CD4-positive, alpha-beta T cell (primary cell): ENCODE data around the gene PSMC5. TPM values are rescaled to one million over a fixed set of nuclear protein-coding genes. Genes with fewer than 3 reads are reported as not detected.

Experiments
- ATAC-seq: fragments of 200-7000 bp; cut with Tn5 transposase; one replicate; pipeline ENCODE4 v1.10.0; 2022; ENCODE audit warnings: mild to moderate bottlenecking; ENCODE audit not compliant: poor library complexity
- CTCF ChIA-PET: fragments of 350-600 bp; sonication (Branson Sonifier 250); formaldehyde crosslinking; loops from one replicate; lab custom pipeline; 2021; ENCODE audit warnings: antibody characterized with exemption, inconsistent platforms; lab: Charles Lee
- POLR2A ChIA-PET: fragments of 350-600 bp; sonication (Branson Sonifier 250); formaldehyde crosslinking; loops from one replicate; lab custom pipeline; 2021; ENCODE audit warnings: antibody characterized with exemption, inconsistent platforms; lab: Charles Lee
- DNase-seq, 14 experiments: peaks; one replicate each; pipeline ENCODE4 v3.0.0-alpha.2; 2013 to 2020; ENCODE audit warnings: mixed read lengths in 2 of 14
- H3K27ac ChIP-seq, 2 donors: one replicate each; pipeline versions ENCODE4 v1.5.1 to v1.7.0; 2013; ENCODE audit warnings: low read length in 2 of 2, low read depth in 1 of 2, mild to moderate bottlenecking in 1 of 2
- H3K27me3 ChIP-seq, 2 experiments: 1 replicate in 1 of 2; 2 replicates in 1 of 2; pipeline versions ENCODE4 v1.6.1 to v1.7.0; 2013; ENCODE audit warnings: low read length in 2 of 2, control low read depth in 1 of 2, mild to moderate bottlenecking in 1 of 2, moderate library complexity in 1 of 2; ENCODE audit not compliant: insufficient read depth in 2 of 2, control insufficient read depth in 1 of 2
- H3K36me3 ChIP-seq: one replicate; pipeline ENCODE4 v1.6.1; 2013; ENCODE audit warnings: low read length, control low read depth; ENCODE audit not compliant: insufficient read depth
- H3K4me1 ChIP-seq: one replicate; pipeline ENCODE4 v1.6.1; 2013; ENCODE audit warnings: low read length, control low read depth; ENCODE audit not compliant: insufficient read depth
- H3K4me3 ChIP-seq: one replicate; pipeline ENCODE4 v1.5.1; 2013; ENCODE audit warnings: mild to moderate bottlenecking, low read length, moderate library complexity
- H3K9me3 ChIP-seq, 2 experiments: 1 replicate in 1 of 2; 2 replicates in 1 of 2; pipeline versions ENCODE4 v1.6.1 to v1.7.0; 2013; ENCODE audit warnings: low read length in 2 of 2, mild to moderate bottlenecking in 2 of 2, control low read depth in 1 of 2, moderate library complexity in 1 of 2; ENCODE audit not compliant: control insufficient read depth in 1 of 2, insufficient read depth in 1 of 2
- H3K27ac Mint-ChIP-seq: one replicate; pipeline ENCODE4 v1.8.0; 2020; ENCODE audit warnings: mixed read lengths
- H3K27me3 Mint-ChIP-seq: one replicate; pipeline ENCODE4 v1.8.0; 2021; ENCODE audit warnings: mixed read lengths
- H3K36me3 Mint-ChIP-seq: one replicate; pipeline ENCODE4 v1.8.0; 2021; ENCODE audit warnings: low read depth, mixed read lengths
- H3K4me1 Mint-ChIP-seq: one replicate; pipeline ENCODE4 v1.8.0; 2021; ENCODE audit warnings: low read depth, mixed read lengths
- H3K4me3 Mint-ChIP-seq: one replicate; pipeline ENCODE4 v1.8.0; 2020; ENCODE audit warnings: mild to moderate bottlenecking, mixed read lengths
- H3K9me3 Mint-ChIP-seq: one replicate; pipeline ENCODE4 v1.8.0; 2020; ENCODE audit warnings: mixed read lengths
- intact Hi-C, 2 experiments: fragments of 100-400 bp; cut with DNase I in 1 of 2; cut with micrococcal nuclease in 1 of 2; formaldehyde crosslinking; loops; one replicate each; pipeline versions ENCODE4 v1.15.1 to v1.9.0; 2023 to 2025; cut with DNase I, micrococcal nuclease
- total RNA-seq, 174 experiments: library from RNA in 2 of 174; stranded (reverse) in 2 of 174; gene quantifications; one replicate each; pipeline ENCODE4 v1.2.3 and lab custom pipeline; 2021 to 2026
- TF ChIP-seq, protein P1 (sequence below): fragments of 200-600 bp; IDR thresholded peaks from one replicate; pipeline ENCODE4 v1.8.0; 2022; ENCODE audit warnings: antibody characterized with exemption, mild to moderate bottlenecking

The PSMC5 gene
- total RNA-seq, 2 experiments from 2014 or later = 83.1 to 84.6 TPM

DNA sequence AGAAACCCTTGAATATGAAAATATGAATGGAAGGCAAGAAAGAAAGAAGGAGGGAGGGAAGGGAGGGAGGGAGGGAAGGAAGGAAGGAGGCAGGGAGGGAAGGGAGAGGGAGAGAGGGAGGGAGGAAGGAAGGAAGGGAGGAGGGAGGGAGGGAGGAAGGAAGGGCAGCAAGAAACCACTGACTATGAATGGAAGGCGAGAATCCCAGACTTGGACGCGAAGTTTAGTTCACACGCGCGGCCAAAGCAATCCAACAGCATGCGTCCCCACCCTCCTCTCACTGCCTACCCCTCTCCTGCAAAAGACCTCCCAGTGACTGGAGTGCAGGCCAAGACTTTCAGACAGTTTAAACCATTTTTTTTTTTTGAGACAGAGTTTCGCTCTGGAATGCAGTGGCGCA is 23.2 kb downstream of the PSMC5 start:
- Mint-ChIP-seq H3K4me1 (peaks cover 13% of the 10 kb centered on the region), H3K27ac (no peak overlapping the region), H3K4me3 (no peak overlapping the region), H3K9me3 (no peaks in the 10 kb centered on the region), H3K27me3 (no peaks in the 10 kb centered on the region), H3K36me3 (no peaks in the 10 kb centered on the region)
- POLR2A ChIA-PET = interaction anchor here (1.4 kb wide), 1 partner anchor 7 kb away, joined by 5 read pairs; no protein-coding TSS in a partner anchor
- TF ChIP-seq, protein P1, sequence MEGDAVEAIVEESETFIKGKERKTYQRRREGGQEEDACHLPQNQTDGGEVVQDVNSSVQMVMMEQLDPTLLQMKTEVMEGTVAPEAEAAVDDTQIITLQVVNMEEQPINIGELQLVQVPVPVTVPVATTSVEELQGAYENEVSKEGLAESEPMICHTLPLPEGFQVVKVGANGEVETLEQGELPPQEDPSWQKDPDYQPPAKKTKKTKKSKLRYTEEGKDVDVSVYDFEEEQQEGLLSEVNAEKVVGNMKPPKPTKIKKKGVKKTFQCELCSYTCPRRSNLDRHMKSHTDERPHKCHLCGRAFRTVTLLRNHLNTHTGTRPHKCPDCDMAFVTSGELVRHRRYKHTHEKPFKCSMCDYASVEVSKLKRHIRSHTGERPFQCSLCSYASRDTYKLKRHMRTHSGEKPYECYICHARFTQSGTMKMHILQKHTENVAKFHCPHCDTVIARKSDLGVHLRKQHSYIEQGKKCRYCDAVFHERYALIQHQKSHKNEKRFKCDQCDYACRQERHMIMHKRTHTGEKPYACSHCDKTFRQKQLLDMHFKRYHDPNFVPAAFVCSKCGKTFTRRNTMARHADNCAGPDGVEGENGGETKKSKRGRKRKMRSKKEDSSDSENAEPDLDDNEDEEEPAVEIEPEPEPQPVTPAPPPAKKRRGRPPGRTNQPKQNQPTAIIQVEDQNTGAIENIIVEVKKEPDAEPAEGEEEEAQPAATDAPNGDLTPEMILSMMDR = no peak
- peaks cover 0 to 12% of the 10 kb centered on the region in 2 experiments for H3K9me3 ChIP-seq
- intact Hi-C loops = no loop called here
- H3K27me3 ChIP-seq = no peaks in the 10 kb centered on the region
- peaks cover 19% of the 10 kb centered on the region for H3K4me1 ChIP-seq
- no peaks in the 10 kb centered on the region for H3K36me3 ChIP-seq
- CTCF ChIA-PET = no interaction called here
- no peak overlapping the region for H3K4me3 ChIP-seq
- no peak overlapping the region for H3K27ac ChIP-seq
- DNase-seq = peak in 1 of 14 experiments; percentile 31
- ATAC-seq = no peak

DNA sequence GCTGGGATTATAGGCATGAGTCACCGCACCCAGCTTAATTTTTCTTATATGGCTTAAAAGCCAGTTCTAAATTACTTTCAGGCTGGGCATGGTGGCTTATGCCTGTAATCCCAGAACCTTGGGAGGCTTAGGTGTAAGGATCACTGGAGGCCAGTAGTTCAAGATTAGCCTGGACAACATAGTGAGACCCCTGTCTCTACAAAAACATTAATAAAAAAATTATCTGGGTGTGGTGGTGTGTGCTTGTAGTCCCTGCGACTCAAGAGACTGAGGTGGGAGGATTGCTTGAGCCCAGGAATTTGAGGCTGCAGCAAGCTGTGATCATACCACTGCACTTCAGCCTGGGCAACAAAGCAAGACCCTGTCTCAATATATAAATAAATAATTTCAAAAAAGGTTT is 26.0 kb downstream of the PSMC5 start:
- Mint-ChIP-seq H3K27me3 (no peaks in the 10 kb centered on the region), H3K36me3 (no peaks in the 10 kb centered on the region), H3K4me3 (no peak overlapping the region), H3K9me3 (no peaks in the 10 kb centered on the region), H3K4me1 (peaks cover 7% of the 10 kb centered on the region), H3K27ac (no peak overlapping the region)
- peaks cover 0 to 12% of the 10 kb centered on the region in 2 experiments for H3K9me3 ChIP-seq
- no peaks in the 10 kb centered on the region for H3K36me3 ChIP-seq
- H3K4me3 ChIP-seq = no peak overlapping the region
- ATAC-seq (no peak), DNase-seq (no peak)
- peaks cover 0 to 2% of the 10 kb centered on the region in 2 experiments for H3K27me3 ChIP-seq
- peaks cover 11% of the 10 kb centered on the region for H3K4me1 ChIP-seq
- no peak overlapping the region for H3K27ac ChIP-seq
- TF ChIP-seq, protein P1 = no peak
- intact Hi-C loops = no loop called here
- ChIA-PET CTCF (no interaction called here), POLR2A (no interaction called here)

DNA sequence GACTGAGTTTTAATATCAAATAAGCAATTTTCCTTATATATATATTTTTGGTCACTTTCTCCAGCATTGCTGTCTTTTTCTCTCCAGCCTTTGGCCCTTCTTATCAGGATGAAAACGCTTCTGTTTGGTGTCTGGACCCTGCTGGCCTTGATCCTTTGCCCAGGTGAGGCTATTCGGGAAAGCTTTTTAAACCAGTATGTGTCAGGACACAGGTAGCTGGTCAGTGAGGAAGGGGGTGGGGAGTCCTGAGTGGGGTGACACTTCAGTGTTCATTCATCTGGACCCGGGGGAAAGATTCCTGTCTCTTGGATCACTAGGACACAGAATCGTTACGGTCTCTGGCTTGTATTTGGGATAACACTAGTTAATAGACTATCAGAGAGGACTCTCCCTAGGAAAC is 27.5 kb downstream of the PSMC5 start:
- intact Hi-C loops = no loop called here
- ATAC-seq (no peak), DNase-seq (no peak)
- no peaks in the 10 kb centered on the region for H3K36me3 Mint-ChIP-seq
- H3K9me3 ChIP-seq = peaks cover 0 to under 1% of the 10 kb centered on the region in 2 experiments
- no peak overlapping the region for H3K27ac ChIP-seq
- H3K27me3 Mint-ChIP-seq = no peaks in the 10 kb centered on the region
- no peak overlapping the region for H3K4me3 Mint-ChIP-seq
- H3K36me3 ChIP-seq = no peaks in the 10 kb centered on the region
- ChIA-PET POLR2A (no interaction called here), CTCF (interaction anchor here (0.6 kb wide), 1 partner anchor 11 kb away, joined by 3 read pairs; no protein-coding TSS in a partner anchor)
- no peaks in the 10 kb centered on the region for H3K4me1 ChIP-seq
- H3K4me1 Mint-ChIP-seq = no peaks in the 10 kb centered on the region
- TF ChIP-seq, protein P1 = no peak
- H3K27ac Mint-ChIP-seq = no peak overlapping the region
- H3K27me3 ChIP-seq = peaks cover 0 to 2% of the 10 kb centered on the region in 2 experiments
- H3K9me3 Mint-ChIP-seq = no peaks in the 10 kb centered on the region
- no peak overlapping the region for H3K4me3 ChIP-seq
